Activated B cell treated with CpG ODN at 0.5 μM for 24 hours (primary cell): Measurements from ENCODE around the gene SH3PXD2B. TPM values are rescaled to one million over a fixed set of nuclear protein-coding genes. Genes with fewer than 3 reads are reported as not detected.

Experiments used
- ATAC-seq: fragments of 200-7000 bp; cut with Tn5 transposase; one replicate; pipeline ENCODE4 v1.10.0; 2021; ENCODE audit warnings: low read depth, mild to moderate bottlenecking, moderate library complexity
- CTCF ChIA-PET: fragments of 350-600 bp; sonication (Branson Sonifier 250); formaldehyde crosslinking; loops from one replicate; lab custom pipeline; 2021; ENCODE audit warnings: antibody characterized with exemption; lab: Charles Lee
- POLR2A ChIA-PET: fragments of 350-600 bp; sonication (Branson Sonifier 250); formaldehyde crosslinking; loops from one replicate; lab custom pipeline; 2021; ENCODE audit warnings: antibody characterized with exemption; lab: Charles Lee
- DNase-seq: peaks from one replicate; pipeline ENCODE4 v3.0.0; 2022
- H3K27ac Mint-ChIP-seq: one replicate; pipeline ENCODE4 v1.8.0; 2020; ENCODE audit warnings: mixed read lengths
- H3K27me3 Mint-ChIP-seq: one replicate; pipeline ENCODE4 v1.8.0; 2021; ENCODE audit warnings: mixed read lengths
- H3K36me3 Mint-ChIP-seq: one replicate; pipeline ENCODE4 v1.8.0; 2021; ENCODE audit warnings: low read depth, mixed read lengths
- H3K4me1 Mint-ChIP-seq: one replicate; pipeline ENCODE4 v1.8.0; 2021; ENCODE audit warnings: mixed read lengths
- H3K4me3 Mint-ChIP-seq: one replicate; pipeline ENCODE4 v1.8.0; 2020; ENCODE audit warnings: mild to moderate bottlenecking, mixed read lengths
- H3K9me3 Mint-ChIP-seq: one replicate; pipeline ENCODE4 v1.8.0; 2020; ENCODE audit warnings: mixed read lengths
- CTCF ChIP-seq: fragments of 200-600 bp; IDR thresholded peaks from one replicate; pipeline ENCODE4 v1.8.0; 2022; ENCODE audit warnings: antibody characterized with exemption, mild to moderate bottlenecking
- intact Hi-C: fragments of 100-400 bp; cut with micrococcal nuclease; formaldehyde crosslinking; loops from one replicate; pipeline ENCODE4 v1.15.1; 2024
- total RNA-seq: library from RNA; stranded (reverse); gene quantifications from 2 replicates; pipeline ENCODE4 v1.2.3, GENCODE V29; 2022

The SH3PXD2B gene
- total RNA-seq, 1 donor from 2014 or later: 0.02 TPM

GRCh38 chr5:172280317-172280716 is 174.0 kb downstream of the SH3PXD2B start:
- CTCF ChIA-PET: interaction anchor here (0.6 to 1.1 kb wide), 2 partner anchors 83 to 92 kb away, joined by 3 read pairs; partner anchors contain the start of gene STK10
- TF ChIP-seq CTCF: no peak
- no peak for DNase-seq
- no peak overlapping the region for H3K4me3 Mint-ChIP-seq
- POLR2A ChIA-PET: interaction anchor here (0.6 to 0.7 kb wide), 2 partner anchors 82 to 162 kb away, joined by 3 to 5 read pairs; no protein-coding TSS in a partner anchor
- intact Hi-C loops: loop anchor here (5.0 kb wide), 4 partner anchors 48 to 893 kb away; partner anchors contain the start of genes NPM1, RPL26L1 and SH3PXD2B
- no peak overlapping the region for H3K27ac Mint-ChIP-seq
- peaks cover 12% of the 10 kb centered on the region for H3K36me3 Mint-ChIP-seq
- peaks cover 38% of the 10 kb centered on the region for H3K4me1 Mint-ChIP-seq
- ATAC-seq: no peak
- H3K9me3 Mint-ChIP-seq: no peaks in the 10 kb centered on the region
- no peaks in the 10 kb centered on the region for H3K27me3 Mint-ChIP-seq

GRCh38 chr5:172278356-172278755 is 176.0 kb downstream of the SH3PXD2B start:
- H3K9me3 Mint-ChIP-seq: no peaks in the 10 kb centered on the region
- POLR2A ChIA-PET: no interaction called here
- DNase-seq (no peak), ATAC-seq (no peak)
- intact Hi-C loops: no loop called here
- CTCF ChIA-PET: no interaction called here
- H3K4me3 Mint-ChIP-seq: no peak overlapping the region
- H3K27me3 Mint-ChIP-seq: no peaks in the 10 kb centered on the region
- peaks cover 15% of the 10 kb centered on the region for H3K36me3 Mint-ChIP-seq
- H3K4me1 Mint-ChIP-seq: peaks cover 43% of the 10 kb centered on the region
- H3K27ac Mint-ChIP-seq: no peak overlapping the region
- TF ChIP-seq CTCF: no peak

- peaks cover 13% of the 10 kb centered on the region for H3K36me3 Mint-ChIP-seq
- no peak for ATAC-seq
- intact Hi-C loops: no loop called here
- no peaks in the 10 kb centered on the region for H3K27me3 Mint-ChIP-seq
- H3K4me1 Mint-ChIP-seq: peaks cover 38% of the 10 kb centered on the region
- H3K4me3 Mint-ChIP-seq: no peak overlapping the region
- ChIA-PET CTCF (interaction anchor here (1.3 to 1.5 kb wide), 2 partner anchors 17 kb away, joined by 3 read pairs; no protein-coding TSS in a partner anchor), POLR2A (interaction anchor here (1.4 kb wide), 1 partner anchor 88 kb away, joined by 5 read pairs; the partner anchor contains the start of gene STK10)
- DNase-seq: no peak
- no peaks in the 10 kb centered on the region for H3K9me3 Mint-ChIP-seq
- TF ChIP-seq CTCF: no peak
- peak overlapping the region; percentile 41 for H3K27ac Mint-ChIP-seq
Observed at GRCh38 chr5:172276214-172276613, 178.1 kb downstream of the SH3PXD2B start.

Other genes starting within 250 kb of the SH3PXD2B start
- 8.5 and 9.0 TPM in 2 replicates for gene UBTD2, start 170.8 kb downstream of the SH3PXD2B start, total RNA-seq
- gene NEURL1B, start 186.7 kb upstream of the SH3PXD2B start, total RNA-seq: 0.07 and 0.09 TPM in 2 replicates